ENCODE measurements around the gene LCN9. TPM values are rescaled to one million over a fixed set of nuclear protein-coding genes. Genes with fewer than 3 reads are reported as not detected.

Gene LCN9
- total RNA-seq, 1 experiment from 2014 or later, result 0.52 TPM

DNA sequence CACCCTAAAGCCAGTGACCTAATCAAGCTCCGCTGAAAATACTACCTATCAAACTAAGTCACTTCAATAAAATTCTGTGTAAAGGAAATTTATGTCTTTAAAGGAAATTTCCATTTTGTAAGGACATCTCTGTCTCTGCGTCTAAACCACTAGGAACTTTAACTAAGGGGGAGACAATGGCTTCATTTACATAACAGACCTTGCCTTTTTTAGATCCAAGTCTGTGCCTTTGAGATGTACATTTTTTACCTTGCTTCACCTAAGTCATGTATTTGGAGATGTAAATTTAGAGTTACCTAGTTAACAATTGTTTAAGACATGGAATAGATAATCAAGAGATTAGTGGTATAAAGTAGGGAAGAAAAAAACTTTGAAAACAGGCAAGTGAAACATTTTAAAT is 13.6 kb upstream of the LCN9 start:
- no peaks in the 10 kb centered on the region for H3K79me2 ChIP-seq (ENCODE audit: insufficient read depth, low read length)
- no peak overlapping the region for H3K56ac ChIP-seq (ENCODE audit: insufficient read length, low read depth, low read length)
- peaks cover 4% of the 10 kb centered on the region; the same call in 1 of the 2 replicates for H3K4me1 ChIP-seq (ENCODE audit: insufficient read depth, low read length)
- H3K9me3 ChIP-seq (ENCODE audit: control insufficient read depth, low read depth, low read length), result peaks cover 31% of the 10 kb centered on the region
- no peak overlapping the region for H2BK15ac ChIP-seq (ENCODE audit: low read depth, low read length)
- H3K27ac Mint-ChIP-seq, result peak overlapping the region in 2 of 3 experiments; percentile 59 to 63; a peak in 5 of 7 replicates
- no peak overlapping the region for H3K27ac ChIP-seq (ENCODE audit: insufficient read length, low read depth, low read length)
- no peak overlapping the region for H4K91ac ChIP-seq (ENCODE audit: insufficient read length, low read depth, low read length)
- no peaks in the 10 kb centered on the region for H4K20me1 ChIP-seq (ENCODE audit: control insufficient read depth, insufficient read depth, insufficient read length)
- H3K4me2 ChIP-seq (ENCODE audit: insufficient read depth, insufficient read length, low read length), result peak overlapping the region; percentile 89
- H3K9ac ChIP-seq (ENCODE audit: extremely low read depth, insufficient read length, low read length), result no peak overlapping the region
- H3K18ac ChIP-seq (ENCODE audit: insufficient read length, low read depth, low read length), result no peak overlapping the region
- H3K4ac ChIP-seq (ENCODE audit: low read depth, low read length), result no peak overlapping the region
- no peak overlapping the region for H3K14ac ChIP-seq (ENCODE audit: insufficient read depth, low read length)
- H3T11ph ChIP-seq (ENCODE audit: low read length), result no peak overlapping the region
- DNase-seq, result no peak
- H3K27me3 Mint-ChIP-seq (ENCODE audit: low read depth), result peaks cover 5% of the 10 kb centered on the region
- TF ChIP-seq, protein P1, sequence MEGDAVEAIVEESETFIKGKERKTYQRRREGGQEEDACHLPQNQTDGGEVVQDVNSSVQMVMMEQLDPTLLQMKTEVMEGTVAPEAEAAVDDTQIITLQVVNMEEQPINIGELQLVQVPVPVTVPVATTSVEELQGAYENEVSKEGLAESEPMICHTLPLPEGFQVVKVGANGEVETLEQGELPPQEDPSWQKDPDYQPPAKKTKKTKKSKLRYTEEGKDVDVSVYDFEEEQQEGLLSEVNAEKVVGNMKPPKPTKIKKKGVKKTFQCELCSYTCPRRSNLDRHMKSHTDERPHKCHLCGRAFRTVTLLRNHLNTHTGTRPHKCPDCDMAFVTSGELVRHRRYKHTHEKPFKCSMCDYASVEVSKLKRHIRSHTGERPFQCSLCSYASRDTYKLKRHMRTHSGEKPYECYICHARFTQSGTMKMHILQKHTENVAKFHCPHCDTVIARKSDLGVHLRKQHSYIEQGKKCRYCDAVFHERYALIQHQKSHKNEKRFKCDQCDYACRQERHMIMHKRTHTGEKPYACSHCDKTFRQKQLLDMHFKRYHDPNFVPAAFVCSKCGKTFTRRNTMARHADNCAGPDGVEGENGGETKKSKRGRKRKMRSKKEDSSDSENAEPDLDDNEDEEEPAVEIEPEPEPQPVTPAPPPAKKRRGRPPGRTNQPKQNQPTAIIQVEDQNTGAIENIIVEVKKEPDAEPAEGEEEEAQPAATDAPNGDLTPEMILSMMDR (conservative IDR thresholded peaks at IDR 0.05), result no peak
- no peaks in the 10 kb centered on the region for H3K79me1 ChIP-seq (ENCODE audit: insufficient read depth, low read depth, low read length, poor library complexity, severe bottlenecking)
- H3K4me3 Mint-ChIP-seq, result peak overlapping the region in 1 of 2 experiments; percentile 25; a peak in 2 of 5 replicates
- H2AK5ac ChIP-seq (ENCODE audit: insufficient read length, low read length), result no peak overlapping the region
- H2BK5ac ChIP-seq (ENCODE audit: insufficient read length, low read length), result no peak overlapping the region
- no peaks in the 10 kb centered on the region for H3K23me2 ChIP-seq (ENCODE audit: insufficient read length, low read depth, low read length, poor library complexity, severe bottlenecking)
- peaks cover 92 to 93% of the 10 kb centered on the region in 2 experiments for H3K9me3 Mint-ChIP-seq
- H4K5ac ChIP-seq (ENCODE audit: insufficient read length, low read depth, low read length), result no peak overlapping the region
- no peak overlapping the region for H2AFZ ChIP-seq (ENCODE audit: low read length)
- H2BK120ac ChIP-seq (ENCODE audit: low read depth, low read length, poor library complexity, severe bottlenecking), result no peak overlapping the region
- no peak overlapping the region for H2BK12ac ChIP-seq (ENCODE audit: insufficient read length, low read depth, low read length)
- H4K8ac ChIP-seq (replicated peaks; ENCODE audit: insufficient read length, low read depth, low read length), result no peak overlapping the region
- no peak overlapping the region for H2BK20ac ChIP-seq (ENCODE audit: low read depth, low read length, poor library complexity, severe bottlenecking)
- H3K27me3 ChIP-seq (ENCODE audit: insufficient read depth, low read length), result no peaks in the 10 kb centered on the region
- H3K23ac ChIP-seq (ENCODE audit: insufficient read length, low read depth, low read length), result no peak overlapping the region
- WGBS (ENCODE audit: extremely low coverage, insufficient read length, low lambda C conversion rate), result no CpG with 5 or more reads among the region's 2 CpGs
- H3K4me1 Mint-ChIP-seq, result peaks cover 16 to 28% of the 10 kb centered on the region in 2 experiments
- H3K36me3 Mint-ChIP-seq (ENCODE audit: insufficient read depth in 1 of 3, low read depth in 3 of 3), result peaks cover 56 to 84% (median 70%) of the 10 kb centered on the region in 3 experiments
